HG03108 (cell line): ENCODE results near the gene MICU2.
"Not testable (repeated sequence)": the region's sequence is repeated elsewhere in the genome, so short reads cannot be mapped to it uniquely, and the experiment has no call there.

Experiments used
- ATAC-seq: cut with Tn5 transposase; IDR thresholded peaks from one replicate; pipeline ENCODE4 v1.9.1; 2021; ENCODE audit warnings: moderate library complexity; ENCODE audit not compliant: unreplicated experiment

Gene MICU2

GRCh38 chr13:21595546-21595822 lies 8.5 kb downstream of the MICU2 start:
- ATAC-seq: peak; percentile 53

DNA sequence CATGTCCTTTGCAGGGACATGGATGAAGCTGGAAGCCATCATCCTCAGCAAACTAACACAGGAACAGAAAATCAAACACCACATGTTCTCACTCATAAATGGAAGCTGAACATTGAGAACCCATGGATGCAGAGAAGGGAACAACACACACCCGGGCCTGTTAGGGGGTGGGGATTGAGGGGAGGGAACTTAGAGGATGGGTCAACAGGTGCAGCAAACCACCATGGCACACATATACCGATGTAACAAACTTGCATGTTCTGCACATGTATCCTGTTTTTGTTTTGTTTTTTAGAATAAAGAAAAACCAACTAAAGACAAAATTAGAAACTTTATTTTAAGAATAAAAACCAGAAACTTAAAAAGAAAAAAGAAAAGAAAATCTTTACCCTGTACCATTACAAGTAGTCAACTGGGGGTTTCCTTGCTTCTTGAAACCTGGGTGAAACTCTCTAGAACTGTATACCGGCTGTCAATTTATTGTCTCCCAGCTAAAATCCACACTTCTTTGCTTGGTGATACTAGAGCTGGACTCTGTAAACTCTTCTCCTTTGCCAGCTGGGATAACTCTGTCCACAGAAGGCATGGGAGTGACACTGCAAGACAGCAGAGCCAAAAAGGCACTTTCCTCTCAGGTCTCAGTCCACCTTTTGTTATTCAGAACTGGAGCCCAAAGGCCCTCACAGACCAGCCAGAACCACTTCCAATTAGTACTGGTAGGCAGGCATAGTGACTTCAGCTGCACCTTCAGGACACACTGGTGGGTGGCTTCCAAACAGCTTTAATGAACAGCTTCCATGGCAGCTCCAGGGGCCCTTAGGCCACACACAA lies 9.0 kb downstream of the MICU2 start:
- ATAC-seq: peak; percentile 50

DNA sequence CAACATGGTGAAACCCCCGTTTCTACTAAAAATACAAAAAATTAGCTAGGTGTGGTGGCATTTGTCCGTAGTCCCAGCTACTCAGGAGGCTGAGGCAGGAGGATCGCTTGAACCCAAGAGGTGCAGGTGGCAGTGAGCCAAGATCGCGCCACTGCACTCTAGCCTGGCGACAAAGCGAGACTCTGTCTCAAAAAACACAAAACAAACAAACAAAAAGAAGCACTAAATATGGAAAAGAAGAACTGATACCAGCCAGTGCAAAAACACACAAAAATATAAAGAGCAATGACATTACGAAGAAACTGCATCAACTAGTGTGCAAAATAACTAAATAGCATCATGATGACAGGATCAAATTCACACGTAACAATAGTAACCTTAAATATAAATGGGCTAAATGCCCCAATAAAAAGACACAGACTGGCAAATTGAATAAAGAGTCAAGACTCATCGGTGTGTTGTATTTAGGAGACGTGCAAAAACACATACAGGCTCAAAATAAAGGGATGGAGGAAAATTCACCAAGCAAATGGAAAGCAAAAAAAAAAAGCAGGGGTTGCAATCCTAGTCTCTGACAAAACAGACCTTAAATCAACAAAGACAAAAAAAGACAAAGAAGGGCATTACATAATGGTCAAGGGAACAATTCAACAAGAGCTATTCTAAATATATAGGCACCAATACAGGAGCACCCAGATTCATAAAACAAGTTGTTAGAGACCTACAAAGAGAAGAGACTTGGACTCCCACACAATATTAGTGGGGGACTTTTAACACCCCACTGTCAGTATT lies 13.1 kb downstream of the MICU2 start:
- ATAC-seq: not testable (repeated sequence)

DNA sequence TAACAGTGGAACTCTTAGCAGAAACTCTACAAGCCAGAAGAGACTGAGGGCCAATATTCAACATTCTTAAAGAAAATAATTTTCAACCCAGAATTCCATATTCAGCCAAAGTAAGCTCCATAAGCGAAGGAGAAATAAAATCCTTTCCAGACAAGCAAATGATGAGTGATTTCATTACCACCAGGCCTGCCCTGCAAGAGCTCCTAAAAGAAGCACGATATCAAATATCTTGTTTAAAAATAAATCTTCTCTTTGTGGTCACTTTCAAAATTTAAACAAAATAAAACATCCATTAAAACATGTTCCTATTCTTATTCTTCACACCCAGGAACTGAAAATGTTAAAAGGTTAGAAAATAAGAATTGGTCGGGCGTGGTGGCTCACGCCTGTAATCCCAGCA lies 13.7 kb downstream of the MICU2 start:
- no peak for ATAC-seq

DNA sequence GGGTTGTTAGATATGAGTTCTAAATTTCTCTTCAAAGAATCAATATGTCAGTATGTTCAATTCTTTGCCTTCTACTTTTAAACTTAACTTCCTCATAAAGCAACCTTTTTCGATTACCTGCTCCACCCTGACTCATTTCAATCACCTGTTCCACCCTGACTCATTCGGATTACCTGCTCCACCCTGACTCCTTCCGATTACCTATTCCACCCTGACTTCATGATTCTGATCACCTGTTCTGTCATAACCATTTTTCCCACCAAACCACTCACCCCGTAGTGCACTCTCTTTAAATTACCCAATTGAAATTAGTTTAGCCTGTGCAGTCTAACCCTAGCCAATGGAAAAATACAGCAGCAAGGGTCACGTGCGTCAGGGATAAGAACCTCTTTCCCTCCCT lies 14.5 kb downstream of the MICU2 start:
- ATAC-seq: not testable (repeated sequence)

DNA sequence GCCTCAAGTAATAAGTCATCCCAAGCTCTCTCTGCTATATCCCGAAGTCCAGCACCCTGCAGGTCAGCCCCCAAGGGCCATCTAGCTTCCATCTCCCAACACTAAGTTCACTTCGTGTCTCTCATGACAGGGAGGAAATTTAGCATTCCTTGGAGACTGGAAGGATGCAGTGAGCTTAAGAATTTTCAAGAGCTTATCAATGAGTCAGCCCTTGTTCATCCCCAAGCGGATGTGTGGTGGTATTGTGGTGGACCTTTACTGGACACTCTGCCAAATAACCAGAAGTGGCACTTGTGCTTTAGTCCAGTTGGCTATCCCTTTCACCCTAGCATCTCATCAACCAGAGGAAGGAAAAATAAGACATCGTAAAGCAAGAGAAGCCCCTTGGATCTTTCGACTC lies 15.6 kb downstream of the MICU2 start:
- not testable (repeated sequence) for ATAC-seq

- ATAC-seq: no peak
These were observed 18.9 kb downstream of the MICU2 start for GRCh38 chr13:21584973-21585592.

DNA sequence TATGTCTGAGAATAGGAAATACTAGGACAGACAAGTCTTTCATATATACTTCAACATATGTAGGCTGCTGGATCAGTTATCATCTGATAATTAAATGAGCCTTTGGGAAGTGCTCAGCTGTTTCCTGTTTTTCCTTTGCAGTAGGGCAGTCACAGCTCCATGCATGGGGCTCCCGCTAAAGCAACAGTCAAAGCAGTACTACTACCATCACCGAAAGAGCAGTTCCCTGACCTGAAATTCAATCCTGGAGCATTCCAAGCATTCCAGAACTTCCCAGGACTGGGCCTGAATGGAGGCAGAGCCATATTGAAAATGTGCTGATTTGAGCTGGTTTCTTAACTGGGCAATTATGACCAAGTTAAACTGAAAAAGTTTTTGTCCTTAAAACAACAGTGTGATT lies 20.5 kb downstream of the MICU2 start:
- no peak for ATAC-seq

GRCh38 chr13:21580736-21581135 lies 23.2 kb downstream of the MICU2 start:
- no peak for ATAC-seq

DNA sequence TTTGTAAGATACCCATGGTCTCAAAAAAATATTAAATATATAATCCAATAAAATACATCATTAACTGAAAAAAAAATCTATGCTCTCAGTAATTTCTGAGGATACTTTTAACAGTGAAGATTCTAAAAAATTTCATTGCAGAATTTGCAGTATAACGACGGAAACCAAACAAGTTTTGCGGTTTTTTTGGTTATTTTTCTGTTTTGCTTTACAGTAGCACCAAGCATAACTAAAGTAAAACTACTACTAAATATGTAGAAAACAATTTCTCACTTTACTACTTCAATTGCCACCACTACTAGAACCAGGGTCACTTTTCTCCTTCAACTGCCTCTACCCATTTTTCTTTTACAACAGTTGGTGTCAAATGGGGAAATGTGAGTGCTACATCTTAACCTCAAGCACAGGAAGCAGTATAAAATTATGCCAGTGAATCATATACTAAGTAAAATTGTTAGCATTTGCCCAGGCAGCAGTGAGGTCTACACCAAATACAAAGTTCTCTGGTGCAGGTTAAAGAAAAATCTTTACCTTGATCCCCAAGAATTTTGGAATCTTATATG lies 24.1 kb downstream of the MICU2 start:
- ATAC-seq: peak; percentile 82

DNA sequence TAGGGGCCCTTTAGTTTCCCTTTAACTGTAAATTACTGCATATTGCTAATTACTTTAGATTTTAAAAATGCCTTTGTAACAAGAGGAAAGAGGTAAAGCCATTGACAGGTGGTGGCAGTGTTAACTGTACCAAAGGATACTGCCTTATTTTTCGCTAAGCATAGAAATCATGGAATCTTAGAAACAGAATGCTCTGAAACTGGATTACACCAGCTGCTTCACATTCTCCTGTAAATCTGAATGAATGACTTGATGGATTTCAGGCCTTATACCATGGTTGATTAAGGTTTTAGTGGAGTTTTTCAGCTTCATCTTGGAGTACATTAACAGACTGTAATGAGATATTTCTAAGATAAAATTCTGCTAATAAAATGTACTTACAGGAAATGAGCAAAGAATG lies 25.2 kb downstream of the MICU2 start:
- no peak for ATAC-seq

DNA sequence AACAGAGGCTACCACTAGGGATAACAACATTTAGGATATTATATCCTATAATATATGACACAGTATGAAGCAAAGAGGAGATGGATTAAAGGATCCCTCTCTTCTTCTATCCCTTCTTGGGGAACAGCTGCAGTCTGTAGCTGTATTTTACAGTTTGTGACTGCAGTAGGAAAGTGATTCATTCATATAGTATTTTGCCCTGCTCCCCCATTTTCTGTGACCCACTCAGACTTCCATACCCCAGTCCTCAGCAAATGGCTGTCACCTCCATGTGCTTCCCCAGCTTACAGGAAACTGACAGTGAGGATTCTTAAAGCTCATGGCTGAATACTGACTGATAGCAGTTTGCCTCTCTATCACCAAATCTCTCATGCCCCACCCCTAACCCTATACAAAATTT lies 27.5 kb downstream of the MICU2 start:
- no peak for ATAC-seq

DNA sequence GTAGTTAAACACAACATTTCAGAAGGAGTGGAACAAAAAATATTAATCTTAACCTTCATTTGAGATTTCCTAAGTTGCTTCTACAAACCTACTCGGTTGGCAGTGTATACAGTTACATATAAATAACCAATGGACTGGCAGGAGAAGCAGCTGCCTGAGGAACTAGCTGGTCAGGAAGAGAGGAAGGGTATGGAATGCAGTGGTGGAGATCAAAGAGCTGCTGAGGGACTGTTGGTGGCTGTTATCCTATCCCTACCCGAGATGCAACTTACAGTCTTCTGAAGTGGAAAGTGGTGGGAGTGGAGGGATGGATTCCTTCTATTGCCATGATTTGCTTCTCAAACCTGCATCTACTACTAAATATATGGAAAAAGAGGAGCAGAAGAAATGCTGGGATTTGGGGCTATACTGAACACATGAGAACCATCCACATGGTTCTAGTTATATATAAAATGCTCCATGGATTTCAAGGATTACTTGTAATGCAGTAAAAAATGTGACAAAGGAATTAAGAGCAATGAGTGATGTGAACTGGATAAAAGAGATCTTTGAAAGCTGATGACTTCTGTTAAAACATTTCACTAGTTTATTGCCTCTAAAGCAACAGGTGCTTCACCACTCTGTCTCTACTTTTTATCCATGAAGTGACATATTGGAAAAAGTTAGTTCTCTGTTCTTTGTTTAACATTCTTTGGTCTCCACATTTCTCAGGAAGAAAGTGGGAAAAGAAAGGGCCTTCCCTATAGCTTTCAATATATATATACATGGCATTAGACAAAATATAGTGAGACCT lies 29.9 kb downstream of the MICU2 start:
- ATAC-seq: no peak

DNA sequence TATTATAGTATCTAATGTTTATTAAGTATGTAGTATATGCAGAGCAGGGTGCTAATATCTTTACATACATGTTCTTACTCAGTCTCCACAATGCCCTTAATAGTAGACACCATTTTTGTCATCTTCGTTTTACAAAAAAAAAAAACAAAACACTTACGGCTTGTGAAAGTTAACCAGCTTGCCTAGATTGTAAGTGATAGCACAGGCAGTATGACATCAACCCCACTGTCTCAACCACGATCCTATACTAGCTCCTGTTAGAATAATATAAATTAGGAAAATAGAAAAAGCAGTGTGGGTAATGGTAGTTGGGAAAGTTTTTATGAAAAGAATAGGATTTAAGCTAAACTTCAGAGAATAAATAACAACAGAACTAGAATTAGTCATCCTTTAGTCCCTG lies 34.3 kb downstream of the MICU2 start:
- no peak for ATAC-seq

DNA sequence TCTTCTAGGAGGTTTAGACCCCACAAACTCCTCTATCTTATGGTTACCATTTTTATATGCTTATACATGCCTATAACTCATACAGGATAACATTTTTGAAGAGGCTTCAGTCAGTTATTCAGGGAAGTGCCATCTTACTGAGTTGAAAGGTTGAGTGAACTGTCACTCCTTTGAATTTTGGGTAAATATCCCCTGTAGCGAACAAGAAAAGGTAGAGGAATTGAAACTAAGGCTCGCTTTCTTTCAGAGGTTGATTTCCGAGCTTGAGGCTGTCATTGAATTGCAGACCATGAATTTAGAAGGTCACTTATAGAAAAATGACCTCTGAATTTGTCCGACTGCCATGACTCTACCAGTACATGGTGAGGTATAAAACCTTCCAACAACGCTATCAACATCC lies 35.1 kb downstream of the MICU2 start:
- ATAC-seq: no peak

GRCh38 chr13:21567714-21568113 lies 36.3 kb downstream of the MICU2 start:
- no peak for ATAC-seq

DNA sequence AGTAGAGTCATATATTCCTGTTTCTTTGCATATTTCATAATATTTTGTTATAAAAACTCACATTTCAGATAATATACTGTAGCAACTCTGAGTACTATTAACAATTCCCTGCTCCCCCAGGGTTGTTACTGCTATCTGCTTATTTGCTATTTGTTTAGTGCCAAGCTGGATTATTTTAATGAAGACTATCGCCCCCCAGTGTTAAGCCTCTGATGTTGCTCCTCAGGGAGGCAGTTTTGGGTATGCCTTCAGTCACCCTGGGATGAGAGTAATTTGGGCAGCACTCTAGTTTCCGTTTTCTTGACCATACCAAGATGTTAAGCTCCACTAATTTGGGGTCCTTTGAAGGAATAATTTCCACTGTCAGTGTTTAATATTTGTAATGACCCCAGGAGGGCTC lies 46.0 kb downstream of the MICU2 start:
- ATAC-seq: no peak

- ATAC-seq: no peak
These were observed 47.9 kb downstream of the MICU2 start for GRCh38 chr13:21556051-21556450.

GRCh38 chr13:21553261-21553660 lies 50.7 kb downstream of the MICU2 start:
- ATAC-seq: not testable (repeated sequence)

DNA sequence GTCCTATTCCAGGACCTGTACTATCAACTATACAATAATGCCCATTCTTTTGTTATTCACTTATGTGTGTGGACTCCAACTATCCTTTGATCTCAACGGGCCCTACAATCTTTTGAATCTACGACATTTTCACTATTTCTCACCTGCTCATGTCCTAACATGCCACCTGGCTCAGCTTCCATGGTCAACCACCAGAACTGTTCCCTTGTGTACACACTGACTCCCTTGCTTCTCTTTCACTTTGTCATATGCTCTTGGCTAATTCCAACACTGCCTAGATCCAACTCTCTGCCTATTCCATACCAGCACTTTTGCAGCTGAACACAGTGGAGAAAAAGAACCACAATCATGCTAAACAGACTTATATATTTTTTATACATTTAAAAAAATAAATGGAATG lies 53.1 kb downstream of the MICU2 start:
- no peak for ATAC-seq

- ATAC-seq: no peak
These were observed 54.3 kb downstream of the MICU2 start for GRCh38 chr13:21549633-21550032.
